Endometrial microvascular endothelial cells (primary cell): Measurements from ENCODE around the gene BRD3. TPM values are rescaled to one million over a fixed set of nuclear protein-coding genes. Genes with fewer than 3 reads are reported as not detected.

Experiments
- in situ Hi-C: cut with HindIII; loops from 2 replicates; pipeline ENCODE4 v1.10.0; 2017; ENCODE audit warnings: low sequenced_read_pairs, low pct_unique_long_range_greater_than_20kb; ENCODE audit errors: inconsistent ontology term
- total RNA-seq: library from RNA; depleted of rRNA; stranded (reverse); fragments of >200 nt; gene quantifications from one replicate; pipeline ENCODE4 v1.2.3, GENCODE V29; 2015; ENCODE audit errors: inconsistent ontology term

The BRD3 gene
- total RNA-seq, 1 donor from 2014 or later = 7.9 TPM

- in situ Hi-C loops = no loop called here
These were observed 22.9 kb downstream of the BRD3 start for GRCh38 chr9:134044944-134045343.

DNA sequence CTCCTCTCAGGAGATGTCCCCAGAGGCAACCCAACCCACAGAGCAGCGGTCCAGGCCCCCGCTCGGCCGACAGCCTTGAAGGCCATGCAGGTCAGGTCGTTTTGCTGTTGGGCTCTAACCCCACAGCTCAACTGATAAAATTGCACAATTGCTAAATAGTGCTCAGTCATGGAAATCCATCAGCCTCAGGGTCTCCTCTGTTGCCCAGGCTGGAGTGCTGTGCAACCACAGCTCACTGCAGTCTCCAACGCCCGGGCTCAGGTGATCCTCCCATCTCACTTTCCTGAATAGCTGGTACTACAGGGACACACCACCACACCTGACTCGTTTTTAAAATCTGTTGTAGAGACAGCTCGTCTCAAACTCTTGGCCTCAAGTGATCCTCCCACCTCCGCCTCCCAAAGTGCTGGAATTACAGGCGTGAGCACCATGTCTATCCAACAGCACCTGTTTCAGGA, 24.3 kb downstream of the BRD3 start:
- in situ Hi-C loops = no loop called here

GRCh38 chr9:134041649-134041962, 26.2 kb downstream of the BRD3 start:
- in situ Hi-C loops = no loop called here

DNA sequence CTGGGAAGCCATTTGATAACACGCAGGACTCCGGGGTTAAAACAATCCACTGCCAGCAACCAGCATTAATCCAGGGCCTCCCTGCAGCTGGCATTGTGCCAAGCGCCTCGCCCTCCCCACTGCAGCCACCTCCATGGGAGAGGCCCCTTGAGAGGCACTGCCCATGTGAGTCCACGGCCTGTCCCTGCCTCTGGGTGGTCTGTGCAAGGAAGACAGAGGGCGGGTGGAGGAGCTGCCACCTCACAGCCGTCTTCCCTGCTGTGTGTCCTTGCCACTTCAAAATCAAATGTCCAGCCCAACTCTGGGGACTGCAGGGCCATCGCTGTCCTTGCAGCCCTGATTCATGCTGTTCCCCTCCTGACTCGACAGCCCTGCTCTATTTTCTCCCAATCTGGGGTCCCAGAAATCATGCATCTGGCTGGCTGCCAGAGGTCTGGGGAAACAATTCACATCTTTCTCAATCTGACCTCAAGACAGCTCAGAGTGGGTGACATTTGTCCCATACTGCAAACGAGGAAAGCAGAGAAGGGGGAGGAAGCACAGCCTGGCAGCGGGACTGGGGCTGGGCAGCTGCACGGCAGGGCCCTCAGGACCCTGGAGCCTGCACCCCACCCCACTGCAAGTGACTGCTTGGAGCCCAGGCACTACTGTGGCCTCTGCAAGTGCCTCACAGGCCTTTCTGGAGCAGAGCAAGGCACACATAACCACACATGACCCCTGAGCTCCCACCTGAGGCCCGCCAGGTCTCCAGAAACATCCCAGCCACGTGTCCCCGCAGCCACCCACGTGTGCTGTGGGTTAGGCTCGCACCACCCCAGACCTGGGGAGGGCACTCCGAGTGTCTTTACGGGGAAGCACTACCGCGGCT, 26.8 kb downstream of the BRD3 start:
- in situ Hi-C loops = no loop called here

DNA sequence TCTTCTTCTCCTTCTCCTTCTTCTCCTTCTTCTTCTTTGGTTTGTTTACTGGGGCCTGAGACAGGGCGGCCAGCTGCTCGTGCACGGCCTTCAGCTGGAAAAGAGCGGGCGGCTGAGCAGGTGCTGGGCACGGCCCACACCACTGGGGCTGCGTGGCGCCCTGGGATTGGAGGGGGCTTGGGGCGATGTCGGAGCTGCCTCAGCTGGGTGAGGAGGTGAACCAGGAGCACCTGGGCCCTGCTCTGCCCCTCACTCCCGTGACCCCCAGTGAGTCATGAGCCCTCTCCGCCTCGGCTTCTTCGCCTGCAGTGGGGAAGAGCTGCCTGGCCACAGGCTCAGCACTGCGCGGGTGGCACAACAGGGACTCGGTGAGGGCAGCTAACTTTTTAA, 27.7 kb downstream of the BRD3 start:
- in situ Hi-C loops = no loop called here

DNA sequence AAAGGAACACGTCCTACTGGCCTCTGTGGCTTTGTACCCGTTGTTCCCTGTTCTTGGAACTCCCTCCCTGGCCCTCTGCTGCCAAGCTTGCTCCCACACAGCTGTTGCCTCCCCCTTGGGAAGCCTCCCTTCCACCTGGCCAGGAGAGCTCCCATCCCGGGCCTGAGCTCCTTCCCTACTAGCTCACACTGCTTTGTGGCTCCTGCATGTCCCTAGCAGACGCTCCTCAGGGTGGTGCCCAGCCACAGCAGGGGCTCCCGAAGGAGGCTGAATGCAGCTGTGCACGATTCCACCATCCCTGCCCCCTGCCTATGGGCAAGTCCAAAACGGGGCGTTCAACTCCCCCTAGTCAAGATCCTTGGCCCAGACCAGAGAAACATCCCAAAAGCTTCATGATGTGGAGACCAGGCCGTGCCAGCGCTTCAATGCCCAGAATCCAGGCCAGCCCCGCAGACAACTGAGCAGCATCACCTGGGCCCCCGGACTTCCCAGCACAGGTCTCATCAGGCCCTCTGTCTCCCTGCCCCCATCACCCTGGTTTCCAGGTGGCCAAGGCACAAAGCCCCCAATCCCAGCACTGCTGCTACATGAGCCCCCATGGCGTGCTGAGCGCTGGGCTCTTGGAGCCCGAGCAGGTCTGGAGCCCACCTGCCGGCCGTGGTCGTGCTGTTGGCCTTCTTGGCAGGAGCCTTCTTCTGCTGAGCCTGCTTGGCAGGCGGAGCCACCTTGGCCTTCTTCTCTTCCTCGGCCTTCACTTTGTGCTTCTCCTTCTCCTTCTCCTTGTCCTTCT, 28.2 kb downstream of the BRD3 start:
- in situ Hi-C loops = no loop called here

- in situ Hi-C loops = no loop called here
These were observed 30.2 kb downstream of the BRD3 start for GRCh38 chr9:134037641-134038040.

GRCh38 chr9:134036130-134036529, 31.7 kb downstream of the BRD3 start:
- in situ Hi-C loops = no loop called here

DNA sequence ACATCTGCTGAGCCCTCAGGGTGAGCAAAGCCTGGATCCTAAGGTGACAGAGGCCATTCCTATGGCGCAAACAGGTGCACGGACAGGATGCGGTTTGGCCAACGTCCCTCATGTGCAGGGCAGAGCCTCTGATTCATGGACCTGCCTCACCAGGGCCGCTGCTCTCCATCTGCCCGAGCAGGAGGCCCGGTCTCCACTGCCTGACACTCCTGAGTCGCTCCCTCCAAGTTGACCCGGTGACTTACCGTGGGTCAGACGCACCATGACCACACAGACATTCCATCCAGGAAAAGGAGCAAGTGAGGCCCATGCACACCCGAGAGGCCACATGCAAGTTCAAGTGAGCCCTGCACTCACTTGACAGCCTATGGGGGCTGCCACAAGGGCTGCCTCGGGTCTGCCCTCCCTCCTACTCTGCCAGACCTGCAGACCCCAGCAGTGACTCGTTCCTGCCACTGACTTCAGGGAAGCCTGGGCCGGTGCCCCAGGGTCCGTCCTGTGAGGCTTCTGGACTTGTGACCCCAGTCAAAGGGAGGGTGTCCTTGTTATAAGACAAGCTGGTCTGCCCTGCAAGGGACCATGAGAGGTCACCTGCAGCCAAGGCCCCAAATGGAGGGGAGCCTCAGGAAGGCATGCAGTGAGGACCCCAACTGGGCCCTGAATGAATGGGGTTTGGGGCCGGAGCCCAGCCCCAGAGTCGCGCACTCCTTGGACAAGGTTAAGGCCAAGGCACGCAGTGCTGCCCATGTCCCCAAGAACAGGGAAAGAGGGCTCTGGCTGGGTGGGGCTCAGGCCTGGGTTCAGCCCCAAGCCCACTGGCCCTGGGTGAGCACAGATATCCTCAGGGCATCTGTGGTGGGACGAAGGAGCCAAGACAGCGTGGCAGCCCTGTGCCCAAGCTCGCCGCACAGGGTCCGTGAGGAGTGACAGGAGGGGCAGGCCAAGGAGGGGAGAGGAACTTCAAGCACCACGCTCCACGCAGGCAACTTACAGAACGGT, 32.5 kb downstream of the BRD3 start:
- in situ Hi-C loops = no loop called here

GRCh38 chr9:134034215-134035040, 33.4 kb downstream of the BRD3 start:
- in situ Hi-C loops = no loop called here

DNA sequence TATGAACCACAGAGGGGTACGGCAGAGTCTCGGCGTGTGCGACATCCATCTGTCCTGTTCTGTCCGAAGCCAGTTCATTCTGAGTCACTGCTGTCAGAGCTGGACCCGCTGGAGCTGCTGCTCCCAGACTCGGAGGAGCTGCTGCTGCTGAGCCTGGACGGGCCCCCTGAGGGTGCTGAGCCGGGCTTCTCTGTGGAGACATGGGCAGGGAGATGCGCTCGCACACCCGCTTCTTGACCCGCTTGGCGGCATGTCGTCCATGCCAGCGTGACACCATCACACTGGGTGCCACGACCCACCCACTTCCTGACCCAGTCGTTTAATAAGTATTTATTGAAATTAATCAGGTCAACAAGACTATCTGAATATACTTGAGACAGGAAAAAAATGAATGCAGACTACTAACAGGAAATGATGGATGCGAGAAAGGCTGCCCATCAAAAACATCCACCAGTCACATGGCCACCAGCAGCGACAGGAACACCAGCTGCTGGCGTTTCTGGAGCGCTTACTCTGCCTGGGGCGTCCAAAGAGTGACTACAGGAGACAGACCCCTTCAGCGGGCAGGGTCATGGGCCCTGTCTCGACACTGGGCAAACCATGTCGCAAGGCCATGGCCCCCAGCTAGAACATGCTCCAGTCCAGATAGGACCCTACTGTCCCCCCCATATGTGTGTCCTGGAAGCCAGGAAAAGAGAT, 34.2 kb downstream of the BRD3 start:
- in situ Hi-C loops = no loop called here

DNA sequence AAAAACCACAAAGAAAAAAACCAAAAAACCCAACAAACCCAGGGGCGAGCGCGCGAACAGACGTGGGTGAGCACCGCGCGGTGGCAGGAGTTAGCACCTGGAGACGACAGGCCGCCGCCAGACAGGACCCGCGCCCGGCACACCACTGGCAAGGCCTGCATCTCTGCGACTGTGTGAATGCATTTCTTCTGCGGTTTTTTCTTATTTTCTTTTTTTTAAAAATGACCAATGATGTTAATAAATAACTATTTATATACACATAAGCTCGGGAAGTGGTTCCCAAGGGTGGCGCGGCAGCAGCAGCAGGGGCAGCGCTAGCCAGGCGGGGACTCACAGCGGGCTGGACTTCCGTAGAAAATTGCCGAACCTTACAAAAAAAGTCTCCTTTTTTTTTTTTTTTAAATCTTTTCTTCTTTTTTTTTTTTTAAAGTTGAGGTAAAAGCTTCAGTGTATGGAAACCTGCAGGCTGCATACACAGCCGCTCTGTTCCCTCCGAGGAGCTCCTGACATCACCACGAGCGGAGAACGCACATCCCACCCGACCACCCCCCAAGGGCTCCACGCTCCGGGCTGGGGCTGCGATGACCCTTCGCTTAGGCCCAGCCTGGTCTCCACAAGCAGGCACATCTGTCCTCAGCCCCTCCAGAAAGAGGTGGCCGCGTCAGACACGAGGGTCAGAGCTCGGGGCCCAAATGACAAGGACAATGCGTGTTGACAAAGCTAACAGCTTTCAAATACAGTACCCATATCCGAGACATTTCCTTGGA, 35.2 kb downstream of the BRD3 start:
- in situ Hi-C loops = no loop called here

- in situ Hi-C loops = no loop called here
These were observed 36.0 kb downstream of the BRD3 start for GRCh38 chr9:134031783-134032182.

- in situ Hi-C loops = no loop called here
These were observed 36.9 kb downstream of the BRD3 start for GRCh38 chr9:134030821-134031470.

DNA sequence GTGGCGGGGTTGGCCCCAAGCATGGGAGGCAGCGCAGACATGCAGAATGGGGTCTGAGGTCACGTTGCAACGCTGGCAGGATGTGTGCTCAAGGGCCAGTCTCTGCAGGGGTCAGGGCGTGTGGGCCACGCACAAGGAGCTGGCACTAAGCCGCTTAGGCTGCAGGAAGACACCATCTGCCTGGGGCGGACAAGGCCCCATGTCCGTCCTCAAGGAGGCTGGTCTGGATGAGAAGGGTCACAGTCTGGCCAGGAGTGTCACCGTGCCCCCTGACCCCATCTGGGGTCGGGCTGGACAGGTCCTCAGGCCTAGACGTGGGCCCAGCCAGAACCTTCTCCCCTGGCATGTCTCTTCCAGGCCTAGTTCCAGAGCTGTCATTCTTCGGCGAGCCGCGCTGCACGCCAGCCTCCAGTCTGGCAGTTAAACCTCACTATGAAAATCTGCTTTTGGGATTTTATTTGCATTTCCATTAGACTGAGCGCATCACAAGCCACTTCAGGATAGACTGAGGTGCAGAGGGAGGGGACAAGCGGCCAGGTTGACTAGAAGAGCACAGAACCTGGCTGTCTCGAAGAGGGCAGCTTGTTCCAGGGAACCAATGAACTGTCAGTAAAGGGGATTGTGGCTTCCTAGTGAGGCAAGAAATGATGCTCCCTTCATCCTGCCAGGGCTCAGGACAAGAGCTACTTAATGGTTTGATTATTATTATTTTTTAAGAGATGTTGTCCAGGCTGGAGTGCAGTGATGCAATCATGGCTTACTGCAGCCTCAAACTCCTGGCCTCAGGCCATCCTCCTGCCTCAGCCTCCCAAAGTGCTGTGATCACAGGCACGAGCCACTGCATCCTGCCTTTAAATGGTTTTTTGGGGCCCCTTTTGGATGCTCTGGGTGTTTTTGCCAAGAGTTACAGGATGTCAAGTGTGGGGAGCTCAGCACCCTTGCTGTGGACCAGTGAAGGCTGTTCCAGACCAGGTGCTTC, 38.3 kb downstream of the BRD3 start:
- in situ Hi-C loops = no loop called here
